ENCODE results near the gene CMTM8. TPM values are rescaled to one million over a fixed set of nuclear protein-coding genes. Genes with fewer than 3 reads are reported as not detected.

Gene CMTM8
- total and polyA plus RNA-seq, 2 of the 8 experiments (the other 6 are each of a cell fraction or from before 2014, with no cell fraction given) = 10.5 to 22.4 TPM

- TF ChIP-seq EP300 (IDR thresholded peaks at IDR 0.05; ENCODE audit: borderline replicate concordance in 1 of 2, low read depth in 2 of 2, low read length in 2 of 2) (peak in 1 of 2 experiments; percentile 64; a peak in 1 of 3 replicates), POU5F1 (IDR thresholded peaks at IDR 0.05; ENCODE audit: low read depth, low read length) (no peak), GABPA (IDR thresholded peaks at IDR 0.05; ENCODE audit: borderline replicate concordance, insufficient read depth, low read length) (no peak), KDM1A (IDR thresholded peaks at IDR 0.05; ENCODE audit: borderline replicate concordance, low read length) (no peak; the same call in 1 of the 2 replicates), CHD2 (IDR thresholded peaks at IDR 0.05; ENCODE audit: low read length) (no peak), MAX (IDR thresholded peaks at IDR 0.05) (peak; percentile 87), KDM5A (IDR thresholded peaks at IDR 0.05; ENCODE audit: low read length) (no peak), BRCA1 (IDR thresholded peaks at IDR 0.05; ENCODE audit: low read depth, low read length) (no peak), RXRA (IDR thresholded peaks at IDR 0.05; ENCODE audit: insufficient read depth, low read depth, low read length) (no peak), E2F6 (IDR thresholded peaks at IDR 0.05) (peak; percentile 85), ATF2 (IDR thresholded peaks at IDR 0.05; ENCODE audit: low read length) (no peak), ASH2L (IDR thresholded peaks at IDR 0.05; ENCODE audit: low read length) (peak; percentile 83), HDAC6 (IDR thresholded peaks at IDR 0.05; ENCODE audit: low read depth, low read length) (no peak), CTCF (IDR thresholded peaks at IDR 0.05; ENCODE audit: control extremely low read depth in 1 of 3, insufficient read depth in 1 of 3, low read depth in 1 of 3, low read length in 3 of 3) (no peak), TCF12 (IDR thresholded peaks at IDR 0.05; ENCODE audit: low read depth, low read length) (no peak), SIX5 (IDR thresholded peaks at IDR 0.05; ENCODE audit: low read depth, low read length) (no peak), SAP30 (IDR thresholded peaks at IDR 0.05; ENCODE audit: insufficient read depth, insufficient replicate concordance, low read length) (no peak), NRF1 (IDR thresholded peaks at IDR 0.05; ENCODE audit: low read depth, low read length) (no peak), CREB1 (IDR thresholded peaks at IDR 0.05) (peak; percentile 70)
Observed at GRCh38 chr3:32321095-32321790, 82.8 kb downstream of the CMTM8 start (continued).
